Ovary (tissue), 9 donors: ENCODE measurements around the gene GULP1. TPM values are rescaled to one million over a fixed set of nuclear protein-coding genes. Genes with fewer than 3 reads are reported as not detected.

Source experiments
- DNase-seq, 5 donors: peaks; one replicate each; pipeline ENCODE4 v3.0.0-alpha.2; 2019 to 2020
- H3K27ac ChIP-seq, 2 donors: fragments of 200-600 bp; one replicate each; pipeline versions ENCODE4 v1.5.1 to v1.8.0; 2019 to 2022
- H3K27me3 ChIP-seq: fragments of 200-600 bp; one replicate; pipeline ENCODE4 v1.8.0; 2022
- H3K36me3 ChIP-seq: fragments of 200-600 bp; sonication (generic); one replicate; pipeline ENCODE4 v1.5.1; 2019
- H3K4me1 ChIP-seq: one replicate; pipeline ENCODE4 v1.8.1; 2013; ENCODE audit warnings: mild to moderate bottlenecking, moderate library complexity; ENCODE audit not compliant: insufficient read depth
- H3K4me3 ChIP-seq: fragments of 200-600 bp; sonication (generic); one replicate; pipeline ENCODE4 v1.5.1; 2017
- H3K9me3 ChIP-seq, 2 donors: fragments of 200-600 bp in 1 of 2; sonication (generic) in 1 of 2; one replicate each; pipeline versions ENCODE4 v1.5.1 to v1.8.1; 2013 to 2019; ENCODE audit warnings: mild to moderate bottlenecking in 1 of 2, moderate library complexity in 1 of 2
- EP300 ChIP-seq: sonication (generic); formaldehyde crosslinking; IDR thresholded peaks from one replicate; pipeline ENCODE4 v1.6.1; 2017; ENCODE audit warnings: antibody characterized with exemption
- POLR2A ChIP-seq: fragments of 450-650 bp; IDR thresholded peaks from one replicate; pipeline ENCODE4 v1.6.1; 2017; ENCODE audit warnings: antibody characterized with exemption, mild to moderate bottlenecking, moderate library complexity
- WGBS, 3 donors: extraction: QIAGEN DNeasy Blood & Tissue Kit in 1 of 3; methylation state at CpG; one replicate each; pipeline versions ENCODE4 v1.1.5 to v1.1.7; 2013 to 2017; 5-methylcytosine and 5-hydroxymethylcytosine counted together
- intact Hi-C, 4 donors: fragments of 100-400 bp; cut with DNase I; formaldehyde crosslinking; loops; one replicate each; pipeline versions ENCODE4 v1.11.0 to v1.15.1; 2022 to 2023
- polyA plus RNA-seq, 2 donors: library from polyadenylated mRNA; stranded (reverse); fragments of 200-250 nt in 1 of 2; fragments of 350-450 nt in 1 of 2; fragmentation: Illumina TruSeq in 1 of 2; extraction: RNeasy Lipid Tissue Mini Kit (QIAGEN cat#74804) in 1 of 2; gene quantifications; one replicate each; pipeline ENCODE4 v1.2.3, GENCODE V29; 2013 to 2014
- total RNA-seq, 7 donors: library from RNA; depleted of rRNA in 2 of 7; stranded (reverse); fragments of >200 nt in 2 of 7; fragmentation: NEBNext Ultra II Directional in 3 of 7; extraction: Animal tissue kit (Norgen Biotek cat#: 25700) in 3 of 7; gene quantifications; one replicate each; pipeline versions ENCODE4 v1.1.0 to v1.2.4, GENCODE V29; 2016 to 2023
- TF ChIP-seq, protein P1 (sequence below), 3 donors: fragments of 450-650 bp in 2 of 3; fragments of 200-600 bp in 1 of 3; IDR thresholded peaks; one replicate each; pipeline versions ENCODE4 v1.5.1 to v1.8.0; 2016 to 2022; ENCODE audit warnings: antibody characterized with exemption in 3 of 3, mild to moderate bottlenecking in 1 of 3
- donor health status: DM: no; HTN: no; CAD: no; lungs with moderate emphysema.
- donor health status: DM: no; HTN: no; CAD: no.
- donor health status: Bipolar disorder and iron deficiency.
- donor health status: DM: yes; HTN: yes; CAD: no.
- donor health status: DM: no; HTN: no; CAD: no.
- donor health status: DM: yes; HTN: yes; CAD: no.

Gene GULP1
- total and polyA plus RNA-seq, 9 donors = 22.3 to 57.7 (median 42.9) TPM

- no peaks in the 10 kb centered on the region for H3K27me3 ChIP-seq
- no peak for DNase-seq
- WGBS, 3 donors = 96 to 98% (median 97%) methylated on average over 1 of the region's 1 CpG
- H3K4me3 ChIP-seq = no peak overlapping the region
- no peaks in the 10 kb centered on the region for H3K9me3 ChIP-seq
- peaks cover 8% of the 10 kb centered on the region for H3K4me1 ChIP-seq
- TF ChIP-seq POLR2A (no peak), EP300 (no peak)
- TF ChIP-seq, protein P1, sequence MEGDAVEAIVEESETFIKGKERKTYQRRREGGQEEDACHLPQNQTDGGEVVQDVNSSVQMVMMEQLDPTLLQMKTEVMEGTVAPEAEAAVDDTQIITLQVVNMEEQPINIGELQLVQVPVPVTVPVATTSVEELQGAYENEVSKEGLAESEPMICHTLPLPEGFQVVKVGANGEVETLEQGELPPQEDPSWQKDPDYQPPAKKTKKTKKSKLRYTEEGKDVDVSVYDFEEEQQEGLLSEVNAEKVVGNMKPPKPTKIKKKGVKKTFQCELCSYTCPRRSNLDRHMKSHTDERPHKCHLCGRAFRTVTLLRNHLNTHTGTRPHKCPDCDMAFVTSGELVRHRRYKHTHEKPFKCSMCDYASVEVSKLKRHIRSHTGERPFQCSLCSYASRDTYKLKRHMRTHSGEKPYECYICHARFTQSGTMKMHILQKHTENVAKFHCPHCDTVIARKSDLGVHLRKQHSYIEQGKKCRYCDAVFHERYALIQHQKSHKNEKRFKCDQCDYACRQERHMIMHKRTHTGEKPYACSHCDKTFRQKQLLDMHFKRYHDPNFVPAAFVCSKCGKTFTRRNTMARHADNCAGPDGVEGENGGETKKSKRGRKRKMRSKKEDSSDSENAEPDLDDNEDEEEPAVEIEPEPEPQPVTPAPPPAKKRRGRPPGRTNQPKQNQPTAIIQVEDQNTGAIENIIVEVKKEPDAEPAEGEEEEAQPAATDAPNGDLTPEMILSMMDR (IDR thresholded peaks at IDR 0.05) = no peak
- no peak overlapping the region for H3K27ac ChIP-seq
- no peaks in the 10 kb centered on the region for H3K36me3 ChIP-seq
- intact Hi-C loops = no loop called here
These were observed 317.8 kb downstream of the GULP1 start for GRCh38 chr2:188609321-188610049.

DNA sequence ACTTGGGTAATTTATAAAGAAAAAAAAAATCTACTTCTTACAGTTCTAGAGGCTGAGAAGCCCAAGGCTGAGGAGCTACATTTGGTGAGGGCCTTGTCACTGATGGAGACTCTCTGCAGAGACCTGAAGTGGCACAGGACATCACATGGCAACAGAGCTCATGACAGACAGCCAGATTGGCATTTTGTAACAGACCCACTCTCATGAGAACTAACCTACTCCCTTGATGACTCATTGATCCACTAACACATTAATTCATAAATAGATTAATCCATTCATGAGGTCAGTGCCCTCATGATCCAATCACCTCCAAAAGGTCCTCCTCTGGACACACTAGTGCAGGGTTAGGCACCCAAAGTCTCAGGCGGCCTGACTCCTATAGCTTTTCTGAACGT is 318.4 kb downstream of the GULP1 start:
- H3K27ac ChIP-seq = peak overlapping the region in 1 of 2 donors; percentile 32
- DNase-seq = no peak
- intact Hi-C loops = no loop called here
- peaks cover 8% of the 10 kb centered on the region for H3K4me1 ChIP-seq
- H3K27me3 ChIP-seq = no peaks in the 10 kb centered on the region
- TF ChIP-seq, protein P1 (IDR thresholded peaks at IDR 0.05) = no peak
- TF ChIP-seq EP300 = no peak
- no peak for TF ChIP-seq POLR2A
- H3K36me3 ChIP-seq = no peaks in the 10 kb centered on the region
- no peak overlapping the region for H3K4me3 ChIP-seq
- H3K9me3 ChIP-seq = no peaks in the 10 kb centered on the region
- 82 to 93% (median 93%) methylated on average over 2 of the region's 2 CpGs for WGBS, 3 donors

DNA sequence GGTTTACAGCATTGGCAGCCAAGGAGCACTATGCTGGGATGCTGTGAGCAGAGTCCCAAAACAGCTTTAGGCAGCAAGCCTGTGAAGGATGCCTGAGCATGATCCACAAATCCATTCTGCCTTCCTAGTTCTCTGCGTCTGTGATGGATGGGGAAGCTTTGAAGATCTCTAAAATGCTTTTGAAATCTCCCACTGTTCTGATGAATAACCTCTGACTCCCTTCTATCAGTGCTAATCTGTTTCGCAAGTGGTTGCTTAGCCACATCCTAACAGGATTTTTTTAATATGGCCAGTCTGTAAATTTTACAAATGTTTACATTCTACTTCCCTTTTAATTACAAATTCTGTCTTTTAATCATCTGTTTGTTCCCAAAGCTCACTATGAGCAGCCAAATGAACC is 319.2 kb downstream of the GULP1 start:
- H3K4me3 ChIP-seq = no peak overlapping the region
- peak in 1 of 5 donors; percentile 22 for DNase-seq
- H3K36me3 ChIP-seq = no peaks in the 10 kb centered on the region
- peak overlapping the region in 1 of 2 donors; percentile 32 for H3K27ac ChIP-seq
- H3K9me3 ChIP-seq = no peaks in the 10 kb centered on the region
- H3K4me1 ChIP-seq = peaks cover 8% of the 10 kb centered on the region
- 6 to 30% (median 7%) methylated on average over 2 of the region's 2 CpGs for WGBS, 3 donors
- intact Hi-C loops = no loop called here
- TF ChIP-seq, protein P1 (IDR thresholded peaks at IDR 0.05) = no peak
- TF ChIP-seq EP300 (no peak), POLR2A (no peak)
- H3K27me3 ChIP-seq = no peaks in the 10 kb centered on the region

DNA sequence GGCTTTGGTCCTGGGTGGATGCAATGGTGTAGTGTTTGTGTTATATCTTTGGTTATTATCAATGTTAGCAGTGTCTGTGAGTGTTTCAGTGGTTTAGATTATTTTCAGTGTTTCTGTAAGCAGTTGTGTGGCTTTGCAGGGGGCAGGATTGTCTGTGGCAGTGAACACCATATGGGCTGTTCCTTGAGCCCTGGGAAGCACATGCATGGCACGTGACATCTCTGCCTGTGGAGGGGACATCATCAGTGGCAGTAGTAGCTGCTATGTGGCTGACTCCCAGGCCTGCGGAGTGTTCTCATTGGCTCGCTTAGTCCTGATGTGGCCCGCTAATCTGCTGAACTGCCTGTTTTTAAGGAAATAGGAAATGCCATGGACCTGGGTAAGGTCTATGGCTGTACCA is 327.5 kb downstream of the GULP1 start:
- Histone ChIP-seq H3K36me3 (no peaks in the 10 kb centered on the region), H3K4me1 (no peaks in the 10 kb centered on the region), H3K4me3 (no peak overlapping the region), H3K27ac (no peak overlapping the region), H3K27me3 (no peaks in the 10 kb centered on the region), H3K9me3 (no peaks in the 10 kb centered on the region)
- TF ChIP-seq, protein P1 (IDR thresholded peaks at IDR 0.05) = no peak
- TF ChIP-seq POLR2A (no peak), EP300 (no peak)
- 94 to 98% (median 97%) methylated on average over 4 of the region's 4 CpGs for WGBS, 3 donors
- DNase-seq = no peak
- intact Hi-C loops = no loop called here
